ENCODE data around the gene L3MBTL4. TPM values are rescaled to one million over a fixed set of nuclear protein-coding genes. Genes with fewer than 3 reads are reported as not detected.

Gene L3MBTL4
- total and polyA plus RNA-seq, 11 donors: 0.27 to 3.3 (median 1.2) TPM

DNA sequence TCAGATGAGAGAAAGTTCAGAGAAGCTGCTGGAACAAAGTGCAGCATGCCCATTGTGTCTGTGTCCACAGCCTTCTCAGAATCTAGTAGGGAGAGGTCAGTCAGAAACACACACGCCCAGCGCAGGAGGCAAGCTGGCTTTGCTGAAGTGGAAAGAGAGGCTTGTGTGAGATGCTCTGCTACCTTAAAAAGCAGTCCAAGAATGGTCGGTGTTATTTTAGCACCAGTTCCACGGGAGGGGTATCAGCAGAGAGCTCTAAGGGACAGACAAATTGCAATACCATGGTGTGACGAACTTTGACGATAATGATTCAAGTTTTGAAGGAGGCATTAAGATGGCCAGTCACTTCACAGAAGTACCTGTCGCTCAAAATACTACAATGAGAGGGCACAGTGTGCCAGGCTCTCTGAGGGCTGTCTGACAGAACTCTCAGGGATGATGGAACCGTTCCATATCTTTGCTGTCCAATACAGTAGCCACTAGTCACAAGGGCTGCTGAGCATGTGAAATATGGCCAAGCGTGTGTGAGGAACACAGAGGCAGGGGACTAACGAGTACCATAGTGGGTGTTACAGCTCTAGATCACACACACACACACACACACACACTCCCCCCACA, 281.9 kb downstream of the L3MBTL4 start:
- TF ChIP-seq CTCF (IDR thresholded peaks at IDR 0.05): no peak
- TF ChIP-seq POLR2A (IDR thresholded peaks at IDR 0.05): no peak
- Histone ChIP-seq H3K9me3 (peaks cover 0 to 14% (median 0%) of the 10 kb centered on the region in 12 donors), H3K27ac (peak overlapping the region in 2 of 12 donors; percentile 60 to 63), H3K4me3 (no peak overlapping the region), H3K4me1 (peaks cover 0 to 16% (median 0%) of the 10 kb centered on the region in 12 donors), H3K27me3 (no peaks in the 10 kb centered on the region), H3K36me3 (no peaks in the 10 kb centered on the region)
- intact Hi-C loops (cut with DNase I): loop anchor here in 4 of 10 donors (5.0 to 10.0 kb wide), 4 partner anchors 148 to 192 kb away; no protein-coding TSS in a partner anchor
- WGBS, 4 donors: 52 to 66% (median 62%) methylated on average over 10 of the region's 10 CpGs
- ATAC-seq (peak; percentile 94 to 98 (median 96)), DNase-seq (peak in 4 of 5 donors; percentile 33 to 65 (median 44))

DNA sequence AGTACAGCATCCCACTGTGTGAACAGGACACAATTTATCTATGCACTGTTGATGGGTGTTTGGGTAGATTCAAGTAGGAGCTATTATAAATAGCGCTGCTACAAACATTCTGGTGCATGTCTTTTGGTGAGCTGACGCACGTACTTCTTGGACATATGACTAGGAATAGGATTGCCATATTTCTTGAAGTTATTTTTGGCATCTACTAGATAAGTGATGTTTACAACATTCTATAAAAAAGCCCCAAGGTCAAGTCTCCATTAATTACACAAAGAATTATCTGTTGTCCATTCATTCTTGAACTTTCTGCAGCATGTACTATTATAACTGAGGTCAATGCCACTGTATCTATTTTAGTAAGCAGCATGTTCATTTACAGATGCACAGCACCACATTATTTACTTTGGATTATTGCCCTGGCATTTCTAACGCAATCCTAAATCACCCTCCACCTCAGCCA, 293.9 kb downstream of the L3MBTL4 start:
- peak; percentile 96 to 98 (median 97) for ATAC-seq
- WGBS, 4 donors: 31 to 33% (median 31%) methylated on average over 4 of the region's 4 CpGs
- TF ChIP-seq POLR2A (IDR thresholded peaks at IDR 0.05): no peak

GRCh38 chr18:6119761-6120160, 294.9 kb downstream of the L3MBTL4 start:
- 88 to 97% (median 95%) methylated on average over 1 of the region's 1 CpG for WGBS, 4 donors
- no peak for TF ChIP-seq CTCF (IDR thresholded peaks at IDR 0.05)
- no peak for TF ChIP-seq POLR2A (IDR thresholded peaks at IDR 0.05)
- Histone ChIP-seq H3K4me1 (peaks cover 0 to 28% (median 11%) of the 10 kb centered on the region in 12 donors), H3K9me3 (peaks cover 0 to 15% (median 0%) of the 10 kb centered on the region in 12 donors), H3K4me3 (no peak overlapping the region), H3K27ac (peak overlapping the region in 4 of 12 donors; percentile 56 to 85 (median 72)), H3K27me3 (no peaks in the 10 kb centered on the region), H3K36me3 (no peaks in the 10 kb centered on the region)
- intact Hi-C loops (cut with DNase I): loop anchor here in 5 of 10 donors (2.0 to 10.0 kb wide), 5 partner anchors 55 to 135 kb away; no protein-coding TSS in a partner anchor
- no peak for DNase-seq
- peak in 1 of 4 donors; percentile 12 for ATAC-seq

More for the DNA sequence above, 293.9 kb downstream of the L3MBTL4 start:
- no peaks in the 10 kb centered on the region for H3K27me3 ChIP-seq
- H3K36me3 ChIP-seq: no peaks in the 10 kb centered on the region
- no peak overlapping the region for H3K4me3 ChIP-seq
- DNase-seq: peak in 1 of 5 donors; percentile 40
- peaks cover 0 to 26% (median 5%) of the 10 kb centered on the region in 12 donors for H3K9me3 ChIP-seq
- peak overlapping the region in 8 of 12 donors; percentile 24 to 85 (median 58) for H3K27ac ChIP-seq
- intact Hi-C loops (cut with DNase I): loop anchor here in 3 of 10 donors (2.0 to 10.0 kb wide), 3 partner anchors 62 to 136 kb away; no protein-coding TSS in a partner anchor
- H3K4me1 ChIP-seq: peaks cover 0 to 28% (median 11%) of the 10 kb centered on the region in 12 donors

DNA sequence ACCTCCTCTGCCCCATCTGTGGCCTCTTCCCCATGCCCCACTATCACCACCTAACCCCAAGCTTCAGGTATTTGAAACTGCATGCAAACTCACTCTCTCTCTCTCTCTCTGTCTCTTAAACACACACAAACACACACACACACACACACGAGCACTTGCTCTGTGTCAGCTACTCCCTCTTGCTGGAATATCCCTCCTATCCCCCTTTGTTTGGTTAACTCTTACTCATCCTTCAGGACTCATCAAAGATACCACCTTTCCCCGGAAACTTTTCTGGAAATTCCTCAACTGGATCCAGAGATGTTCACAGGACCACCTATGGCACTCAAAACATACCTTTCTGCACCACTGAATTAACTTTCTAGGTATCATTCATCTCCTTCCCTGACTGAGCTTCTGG, 296.6 kb downstream of the L3MBTL4 start:
- Histone ChIP-seq H3K27ac (no peak overlapping the region), H3K36me3 (no peaks in the 10 kb centered on the region), H3K27me3 (no peaks in the 10 kb centered on the region), H3K4me3 (no peak overlapping the region), H3K9me3 (peaks cover 0 to 5% (median 0%) of the 10 kb centered on the region in 12 donors), H3K4me1 (peaks cover 0 to 28% (median 11%) of the 10 kb centered on the region in 12 donors)
- ATAC-seq (no peak), DNase-seq (no peak)
- WGBS, 4 donors: 54 to 75% (median 72%) methylated on average over 2 of the region's 2 CpGs
- intact Hi-C loops (cut with DNase I): loop anchor here in 2 of 10 donors (5.0 to 10.0 kb wide), 2 partner anchors 53 to 56 kb away; no protein-coding TSS in a partner anchor
- no peak for TF ChIP-seq CTCF (IDR thresholded peaks at IDR 0.05)
- TF ChIP-seq POLR2A (IDR thresholded peaks at IDR 0.05): no peak

All from heart left ventricle (tissue), 16 donors.